Right lobe of liver (tissue), 6 donors: ENCODE measurements around the gene PTPRN2. TPM values are rescaled to one million over a fixed set of nuclear protein-coding genes. Genes with fewer than 3 reads are reported as not detected.
"Not testable (repeated sequence)": the region's sequence is repeated elsewhere in the genome, so short reads cannot be mapped to it uniquely, and the experiment has no call there.

Source experiments
- ATAC-seq, 4 donors: fragments of 200-7000 bp; cut with Tn5 transposase; one replicate each; pipeline ENCODE4 v1.9.1; 2020; ENCODE audit warnings: mild to moderate bottlenecking in 4 of 4, moderate library complexity in 4 of 4
- DNase-seq, 3 donors: peaks; one replicate each; pipeline ENCODE4 v3.0.0-alpha.2; 2020
- H3K27ac ChIP-seq, 3 donors: fragments of 200-600 bp; one replicate each; pipeline ENCODE4 v1.8.0; 2022
- H3K27me3 ChIP-seq, 2 donors: fragments of 200-600 bp; one replicate each; pipeline ENCODE4 v1.8.0; 2022
- H3K36me3 ChIP-seq, 4 donors: fragments of 200-600 bp; sonication (generic) in 1 of 4; one replicate each; pipeline versions ENCODE4 v1.5.1 to v1.8.0; 2017 to 2022; ENCODE audit warnings: control low read depth in 1 of 4
- H3K4me1 ChIP-seq, 4 donors: fragments of 200-600 bp; sonication (generic) in 1 of 4; one replicate each; pipeline versions ENCODE4 v1.5.1 to v1.8.0; 2017 to 2022; ENCODE audit warnings: control low read depth in 1 of 4
- H3K4me3 ChIP-seq, 3 donors: fragments of 200-600 bp; one replicate each; pipeline ENCODE4 v1.8.0; 2022
- H3K9me3 ChIP-seq, 4 donors: fragments of 200-600 bp; sonication (generic) in 1 of 4; one replicate each; pipeline versions ENCODE4 v1.5.1 to v1.8.0; 2017 to 2022; ENCODE audit warnings: control low read depth in 1 of 4
- POLR2A ChIP-seq: fragments of 450-650 bp; IDR thresholded peaks from one replicate; pipeline ENCODE4 v1.6.1; 2017; ENCODE audit warnings: antibody characterized with exemption, mild to moderate bottlenecking
- WGBS: methylation state at CpG from one replicate; pipeline ENCODE4 v1.1.6; 2018; ENCODE audit warnings: low coverage, low lambda C conversion rate; ENCODE audit not compliant: insufficient coverage; ENCODE audit errors: missing lambda C conversion rate; 5-methylcytosine and 5-hydroxymethylcytosine counted together
- intact Hi-C, 2 donors: fragments of 100-400 bp; cut with DNase I; formaldehyde crosslinking; loops; one replicate each; pipeline versions ENCODE4 v1.11.2 to v1.14.1; 2022
- total RNA-seq, 6 experiments: library from RNA; depleted of rRNA in 2 of 6; stranded (reverse); fragments of >200 nt in 2 of 6; fragmentation: NEBNext Ultra II Directional in 3 of 6; extraction: Animal tissue kit (Norgen Biotek cat#: 25700) in 3 of 6; gene quantifications; one replicate each; pipeline versions ENCODE4 v1.1.0 to v1.2.4, GENCODE V29; 2016 to 2023
- TF ChIP-seq, protein P1 (sequence below), 4 donors: fragments of 200-600 bp in 3 of 4; fragments of 450-650 bp in 1 of 4; IDR thresholded peaks; one replicate each; pipeline versions ENCODE4 v1.5.1 to v1.8.0; 2016 to 2022; ENCODE audit warnings: antibody characterized with exemption in 4 of 4, mild to moderate bottlenecking in 2 of 4
- donor health status: DM: no; HTN: yes; CAD: no.
- donor health status: DM: no; HTN: no; CAD: no.
- donor health status: DM: no; HTN: no; CAD: no.
- donor health status: DM: no; HTN: yes; CAD: no.
- donor health status: DM: no; HTN: yes; CAD: no.

The PTPRN2 gene
- total RNA-seq, 6 experiments from 2014 or later: 0.15 to 0.87 (median 0.67) TPM

DNA sequence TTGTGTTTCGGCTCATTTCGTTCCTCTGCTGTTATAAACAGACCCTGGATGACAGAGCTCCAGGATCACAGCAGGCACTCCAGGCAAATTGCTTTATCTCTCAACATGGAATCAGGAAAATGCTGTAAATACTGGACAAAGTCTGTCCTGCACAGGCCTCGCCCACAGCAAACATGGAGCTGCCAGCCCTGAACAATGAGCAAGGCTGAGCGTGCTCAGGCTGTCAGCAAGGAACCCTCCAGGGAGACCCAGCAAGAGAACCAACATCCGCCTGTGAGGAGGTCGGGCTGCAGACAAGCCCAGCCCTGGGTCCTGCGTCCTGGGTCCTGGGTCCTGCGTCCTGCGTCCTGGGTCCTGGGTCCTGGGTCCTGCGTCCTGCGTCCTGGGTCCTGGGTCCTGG lies 180.8 kb downstream of the PTPRN2 start:
- TF ChIP-seq POLR2A: no peak
- TF ChIP-seq, protein P1, sequence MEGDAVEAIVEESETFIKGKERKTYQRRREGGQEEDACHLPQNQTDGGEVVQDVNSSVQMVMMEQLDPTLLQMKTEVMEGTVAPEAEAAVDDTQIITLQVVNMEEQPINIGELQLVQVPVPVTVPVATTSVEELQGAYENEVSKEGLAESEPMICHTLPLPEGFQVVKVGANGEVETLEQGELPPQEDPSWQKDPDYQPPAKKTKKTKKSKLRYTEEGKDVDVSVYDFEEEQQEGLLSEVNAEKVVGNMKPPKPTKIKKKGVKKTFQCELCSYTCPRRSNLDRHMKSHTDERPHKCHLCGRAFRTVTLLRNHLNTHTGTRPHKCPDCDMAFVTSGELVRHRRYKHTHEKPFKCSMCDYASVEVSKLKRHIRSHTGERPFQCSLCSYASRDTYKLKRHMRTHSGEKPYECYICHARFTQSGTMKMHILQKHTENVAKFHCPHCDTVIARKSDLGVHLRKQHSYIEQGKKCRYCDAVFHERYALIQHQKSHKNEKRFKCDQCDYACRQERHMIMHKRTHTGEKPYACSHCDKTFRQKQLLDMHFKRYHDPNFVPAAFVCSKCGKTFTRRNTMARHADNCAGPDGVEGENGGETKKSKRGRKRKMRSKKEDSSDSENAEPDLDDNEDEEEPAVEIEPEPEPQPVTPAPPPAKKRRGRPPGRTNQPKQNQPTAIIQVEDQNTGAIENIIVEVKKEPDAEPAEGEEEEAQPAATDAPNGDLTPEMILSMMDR (IDR thresholded peaks at IDR 0.05): no peak
- WGBS: 61% methylated on average over 4 of the region's 11 CpGs
- DNase-seq: no peak
- Histone ChIP-seq H3K27ac (no peak overlapping the region), H3K36me3 (no peaks in the 10 kb centered on the region), H3K27me3 (no peaks in the 10 kb centered on the region), H3K9me3 (no peaks in the 10 kb centered on the region), H3K4me3 (no peak overlapping the region), H3K4me1 (no peaks in the 10 kb centered on the region)
- ATAC-seq: no peak
- intact Hi-C loops: no loop called here

DNA sequence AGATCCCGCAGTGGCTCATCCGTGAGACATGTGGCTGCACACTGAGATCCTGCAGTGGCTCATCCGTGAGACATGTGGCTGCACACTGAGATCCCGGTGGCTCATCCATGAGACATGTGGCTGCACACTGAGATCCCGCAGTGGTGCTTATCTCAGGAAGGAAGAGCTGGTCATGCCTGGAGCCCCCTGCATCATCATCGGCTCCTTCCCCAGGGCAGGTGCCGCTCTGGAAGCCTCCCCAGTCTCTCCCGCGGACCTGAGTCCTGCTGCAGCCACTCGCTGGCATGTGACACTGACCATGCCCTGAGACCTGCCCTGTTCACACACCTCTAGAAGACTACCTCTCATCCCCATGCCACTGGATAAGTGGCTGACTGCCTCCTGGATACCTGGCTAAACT lies 181.3 kb downstream of the PTPRN2 start:
- Histone ChIP-seq H3K4me1 (no peaks in the 10 kb centered on the region), H3K27me3 (no peaks in the 10 kb centered on the region), H3K9me3 (no peaks in the 10 kb centered on the region), H3K27ac (no peak overlapping the region), H3K36me3 (no peaks in the 10 kb centered on the region), H3K4me3 (no peak overlapping the region)
- intact Hi-C loops: no loop called here
- no peak for ATAC-seq
- TF ChIP-seq POLR2A: no peak
- TF ChIP-seq, protein P1 (IDR thresholded peaks at IDR 0.05): no peak
- 88% methylated on average over 4 of the region's 10 CpGs for WGBS
- DNase-seq: peak in 1 of 3 donors; percentile 10

DNA sequence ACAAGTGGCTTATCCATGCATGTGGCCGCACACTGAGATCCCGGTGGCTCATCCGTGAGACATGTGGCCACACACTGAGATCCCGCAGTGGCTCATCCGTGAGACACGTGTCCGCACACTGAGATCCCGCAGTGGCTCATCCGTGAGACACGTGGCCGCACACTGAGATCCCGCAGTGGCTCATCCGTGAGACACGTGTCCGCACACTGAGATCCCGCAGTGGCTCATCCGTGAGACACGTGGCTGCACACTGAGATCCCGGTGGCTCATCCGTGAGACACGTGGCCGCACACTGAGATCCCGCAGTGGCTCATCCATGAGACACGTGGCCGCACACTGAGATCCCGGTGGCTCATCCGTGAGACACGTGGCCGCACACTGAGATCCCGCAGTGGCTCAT lies 181.9 kb downstream of the PTPRN2 start:
- WGBS: no CpG with 5 or more reads among the region's 30 CpGs
- H3K9me3 ChIP-seq, H3K4me3 ChIP-seq, H3K27ac ChIP-seq, H3K36me3 ChIP-seq, H3K4me1 ChIP-seq, DNase-seq, H3K27me3 ChIP-seq, ATAC-seq, intact Hi-C loops: not testable (repeated sequence)

DNA sequence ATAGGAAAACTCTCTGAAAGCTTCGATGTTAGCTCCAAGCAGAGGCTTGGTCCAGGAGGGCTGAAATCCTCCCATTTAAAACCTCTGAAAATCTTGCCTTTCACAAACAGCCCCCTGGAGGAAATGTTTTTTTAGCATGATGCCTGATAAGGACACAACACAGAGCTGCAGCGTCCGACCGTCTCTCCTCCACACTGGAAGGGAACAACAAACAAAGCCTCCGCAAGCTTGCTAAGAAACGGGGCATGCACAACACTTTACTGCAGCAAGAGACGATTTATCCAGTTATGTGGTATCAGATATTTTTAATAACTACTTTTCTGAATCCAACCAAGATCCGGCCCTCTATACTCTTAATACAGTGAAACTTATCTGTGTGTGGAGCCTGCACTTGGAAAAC lies 182.3 kb downstream of the PTPRN2 start:
- 38% methylated on average over 7 of the region's 8 CpGs for WGBS
- Histone ChIP-seq H3K27ac (no peak overlapping the region), H3K9me3 (no peaks in the 10 kb centered on the region), H3K27me3 (no peaks in the 10 kb centered on the region), H3K4me3 (no peak overlapping the region), H3K4me1 (no peaks in the 10 kb centered on the region), H3K36me3 (no peaks in the 10 kb centered on the region)
- ATAC-seq (no peak), DNase-seq (no peak)
- intact Hi-C loops: no loop called here
- TF ChIP-seq POLR2A: no peak
- TF ChIP-seq, protein P1 (IDR thresholded peaks at IDR 0.05): no peak

DNA sequence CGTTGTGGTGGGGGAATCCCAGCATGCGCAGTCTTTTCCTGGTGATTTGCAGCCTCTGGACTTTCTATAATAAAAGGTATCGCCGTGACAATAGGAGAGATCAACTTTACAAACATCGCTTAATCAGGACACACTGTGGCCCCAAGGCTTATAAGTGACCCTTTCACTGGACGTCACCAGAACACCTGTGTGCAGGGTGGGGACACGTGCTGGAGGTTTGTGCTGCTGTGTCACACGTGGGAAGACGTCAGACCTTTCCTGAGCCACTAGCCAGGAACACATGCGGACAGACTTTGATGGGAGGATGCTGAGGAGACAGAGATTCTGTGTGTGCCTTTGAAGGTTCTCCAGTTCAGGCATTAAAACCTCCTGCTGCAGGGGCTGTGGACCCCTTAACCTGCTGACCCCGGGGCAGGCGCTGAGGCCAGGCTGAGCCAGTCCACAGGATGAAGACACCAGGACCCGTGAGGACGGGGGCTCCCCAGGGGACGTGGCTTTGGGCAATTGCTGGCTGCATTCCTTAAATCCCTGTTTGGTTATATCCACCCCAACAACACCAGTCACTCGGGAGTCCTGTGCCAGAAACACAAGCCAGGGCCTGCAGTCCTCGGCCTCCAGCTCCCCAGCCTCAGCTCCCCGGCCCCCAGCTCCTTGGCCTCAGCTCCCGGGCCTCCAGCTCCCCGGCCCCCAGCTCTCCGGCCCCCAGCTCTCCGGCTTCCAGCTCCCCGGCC lies 183.4 kb downstream of the PTPRN2 start:
- WGBS: 76% methylated on average over 12 of the region's 23 CpGs
- intact Hi-C loops: no loop called here

More for the DNA sequence above, 183.4 kb downstream of the PTPRN2 start:
- no peak overlapping the region for H3K4me3 ChIP-seq
- H3K9me3 ChIP-seq: no peaks in the 10 kb centered on the region
- ATAC-seq: no peak
- H3K27me3 ChIP-seq: no peaks in the 10 kb centered on the region
- no peak overlapping the region for H3K27ac ChIP-seq
- DNase-seq: no peak
- TF ChIP-seq, protein P1 (IDR thresholded peaks at IDR 0.05): no peak
- TF ChIP-seq POLR2A: no peak
- no peaks in the 10 kb centered on the region for H3K36me3 ChIP-seq
- no peaks in the 10 kb centered on the region for H3K4me1 ChIP-seq
